Stimulated activated CD4-positive, alpha-beta T cell treated with anti-CD3 and anti-CD28 coated beads, TNF-alpha, amount 100 ng/mL, for 1 hour (primary cell): ENCODE data around the gene CC2D2A.
"Not testable (repeated sequence)": the region's sequence is repeated elsewhere in the genome, so short reads cannot be mapped to it uniquely, and the experiment has no call there.

Experiments
- DNase-seq, 3 donors: peaks; one replicate each; pipeline ENCODE4 v3.0.0-alpha.2; 2020; ENCODE audit warnings: low read depth in 3 of 3, low spot score in 1 of 3

CC2D2A gene

GRCh38 chr4:15513545-15513944 lies 43.9 kb downstream of the CC2D2A start:
- no peak for DNase-seq

GRCh38 chr4:15515106-15515505 lies 45.4 kb downstream of the CC2D2A start:
- DNase-seq, result no peak

DNA sequence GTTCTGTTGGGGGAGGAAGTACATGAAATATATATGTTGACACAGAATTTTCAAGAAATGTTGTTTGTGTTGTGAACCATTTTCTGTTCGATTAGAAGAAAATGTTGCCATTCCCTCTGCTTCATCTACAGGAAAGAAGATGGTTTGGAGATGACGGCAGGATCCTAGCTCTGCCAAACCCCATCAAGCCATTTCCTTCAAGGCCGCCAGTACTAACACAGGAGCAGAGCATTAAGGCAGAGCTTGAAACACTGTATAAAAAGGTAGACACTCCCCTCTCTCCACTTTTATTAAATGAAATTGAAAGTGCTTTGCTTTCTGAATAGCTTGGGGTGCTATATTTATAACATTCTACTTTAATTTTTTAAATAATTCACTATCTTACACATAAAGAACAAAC lies 46.8 kb downstream of the CC2D2A start:
- no peak for DNase-seq

GRCh38 chr4:15517681-15518080 lies 48.0 kb downstream of the CC2D2A start:
- DNase-seq, result not testable (repeated sequence)

DNA sequence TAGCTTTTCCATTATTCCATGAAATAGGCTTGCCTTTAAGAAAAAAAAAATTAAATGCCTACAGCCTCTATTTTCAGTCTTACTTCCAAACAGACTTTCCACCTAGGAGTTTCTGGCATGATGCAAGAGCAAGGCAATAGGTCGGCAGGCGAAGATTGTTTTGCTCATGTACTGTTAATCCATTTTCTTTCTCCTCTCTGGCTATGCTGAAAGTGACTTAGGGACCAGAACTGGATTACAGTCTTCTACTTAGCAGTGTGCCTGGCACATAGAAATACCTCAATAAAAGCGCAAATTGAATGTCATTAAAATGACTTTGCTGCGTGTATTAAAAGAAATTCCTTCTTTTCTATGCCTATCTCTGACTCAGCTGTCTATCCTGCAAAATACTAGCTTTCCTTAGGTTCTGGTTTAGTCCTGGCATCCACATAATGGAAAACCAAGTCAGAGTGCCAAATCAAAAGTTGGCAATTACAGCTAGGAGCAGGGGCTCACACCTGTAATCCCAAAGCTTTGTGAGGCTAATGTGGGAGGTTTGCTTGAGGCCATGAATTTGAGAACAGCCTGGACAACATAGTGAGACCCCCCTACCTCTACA lies 51.9 kb downstream of the CC2D2A start:
- no peak for DNase-seq

- no peak for DNase-seq
Measured at GRCh38 chr4:15525080-15525479, 55.4 kb downstream of the CC2D2A start.

- no peak for DNase-seq
Measured at GRCh38 chr4:15526924-15527592, 57.4 kb downstream of the CC2D2A start.

GRCh38 chr4:15531792-15532191 lies 62.1 kb downstream of the CC2D2A start:
- DNase-seq, result no peak

DNA sequence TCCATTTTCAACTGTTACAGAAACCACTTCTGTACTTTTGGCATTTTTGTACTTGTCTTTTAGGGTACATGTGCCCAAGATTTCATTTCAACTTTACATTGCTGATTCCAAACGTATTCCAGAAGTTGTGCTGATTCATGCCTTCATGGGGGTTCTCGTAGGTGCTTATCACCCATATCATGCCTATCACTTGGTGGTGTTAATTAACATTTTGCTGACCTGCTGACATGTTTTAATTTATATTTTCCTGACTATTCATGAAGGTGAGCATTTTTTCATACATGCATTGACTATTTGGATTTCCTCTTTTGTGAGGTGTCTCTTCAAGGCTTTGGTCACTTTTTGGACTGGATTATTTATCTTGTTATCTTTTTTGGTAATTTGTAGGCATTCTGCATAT lies 64.1 kb downstream of the CC2D2A start:
- no peak for DNase-seq

- no peak for DNase-seq
Measured at GRCh38 chr4:15535599-15535998, 65.9 kb downstream of the CC2D2A start.

DNA sequence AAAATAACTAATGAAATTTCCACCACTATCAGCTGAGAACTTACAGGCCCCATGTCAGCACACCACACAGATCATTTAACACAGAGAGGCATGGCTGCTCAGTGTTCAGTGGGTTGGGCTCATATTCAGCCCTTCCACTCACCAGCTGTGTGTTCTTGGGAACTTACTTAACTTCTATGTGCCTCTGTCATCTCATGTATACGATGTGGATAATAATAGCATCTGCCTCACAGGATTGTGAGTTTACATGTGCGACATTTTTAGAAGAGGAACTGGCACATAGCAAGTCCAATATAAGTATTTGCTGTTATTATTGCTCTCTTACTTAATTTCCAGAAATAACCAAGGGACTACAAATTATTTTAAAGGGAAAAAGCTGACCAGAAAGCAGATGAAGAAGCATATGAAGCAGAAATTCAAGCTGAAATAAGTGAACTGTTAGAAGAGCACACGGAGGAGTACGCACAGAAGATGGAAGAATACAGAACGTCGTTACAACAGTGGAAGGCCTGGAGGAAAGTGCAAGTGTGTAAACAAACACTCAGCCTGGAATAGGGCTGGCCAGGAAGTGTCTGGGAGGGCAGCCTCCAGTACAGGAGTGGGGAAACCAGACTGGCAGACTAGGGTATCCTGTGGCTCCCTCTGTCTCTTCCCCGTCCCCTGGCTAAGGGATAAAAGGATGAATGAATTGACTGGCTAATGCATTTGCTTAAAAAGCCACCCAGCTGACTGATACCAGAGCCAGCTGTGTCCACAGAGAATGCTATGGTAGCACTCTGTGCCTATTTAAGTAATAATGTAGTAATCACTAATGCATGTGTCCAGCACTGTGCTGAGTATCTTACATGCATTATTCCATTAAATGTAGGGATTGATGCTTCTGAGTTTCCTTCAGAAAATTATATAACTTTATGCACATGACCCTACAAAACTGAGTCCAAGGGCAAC lies 67.1 kb downstream of the CC2D2A start:
- no peak for DNase-seq

- no peak for DNase-seq
Measured at GRCh38 chr4:15541941-15542340, 72.3 kb downstream of the CC2D2A start.

DNA sequence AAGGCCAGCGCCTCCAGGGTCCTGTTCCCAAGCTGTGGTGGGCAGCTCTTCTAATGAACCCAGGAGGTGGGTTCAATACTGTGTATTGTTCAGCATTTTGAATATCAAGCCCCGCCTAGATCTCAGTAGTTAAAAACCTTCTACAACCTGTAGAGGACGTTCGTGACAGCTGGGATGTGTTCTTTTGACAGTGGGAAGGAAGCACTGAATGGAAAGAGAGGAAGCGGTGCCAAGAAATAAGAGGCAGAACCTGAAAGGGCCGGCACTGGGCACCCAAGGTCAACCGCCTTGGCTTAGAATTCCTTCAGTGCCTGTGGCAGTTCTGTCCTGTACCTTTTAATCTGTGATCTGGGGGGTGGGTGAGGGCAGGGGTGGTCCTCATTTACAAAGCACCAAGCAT lies 73.1 kb downstream of the CC2D2A start:
- DNase-seq, result no peak

DNA sequence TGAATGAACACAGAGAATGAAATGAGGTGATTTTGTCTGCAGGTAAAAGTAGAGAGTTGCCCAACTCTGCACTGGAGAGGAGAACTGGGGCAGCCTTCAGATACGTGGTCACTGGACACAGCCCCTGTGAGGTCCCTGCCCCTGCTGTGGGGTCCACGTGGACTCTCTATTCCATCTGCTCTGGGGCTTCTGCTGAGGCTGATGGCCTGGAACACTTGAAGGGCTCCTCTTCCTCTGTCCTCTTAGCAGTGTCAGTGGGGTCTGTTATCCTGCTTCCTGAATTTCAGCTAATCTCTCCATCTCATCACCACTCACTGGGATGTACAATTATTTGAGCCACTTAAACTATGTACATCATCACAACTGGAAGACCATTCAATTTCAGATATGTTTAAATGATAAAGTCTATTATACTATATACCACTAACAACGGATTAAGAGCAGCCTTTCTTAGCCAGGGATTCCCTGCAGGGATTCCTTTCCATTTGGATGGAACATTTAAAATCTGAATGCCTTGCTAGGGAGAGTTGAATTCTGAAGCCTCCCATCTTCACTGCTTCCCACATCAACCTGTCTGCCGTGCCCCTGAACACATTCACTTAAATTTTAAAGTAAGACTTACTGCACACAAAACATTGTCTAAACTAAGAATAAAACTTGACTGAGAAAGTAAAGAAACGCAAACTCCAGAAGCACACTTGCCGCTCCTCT lies 74.0 kb downstream of the CC2D2A start:
- DNase-seq, result no peak

GRCh38 chr4:15544248-15544729 lies 74.6 kb downstream of the CC2D2A start:
- no peak for DNase-seq

- DNase-seq, result no peak
Measured at GRCh38 chr4:15545371-15545770, 75.7 kb downstream of the CC2D2A start.

GRCh38 chr4:15547392-15547791 lies 77.7 kb downstream of the CC2D2A start:
- DNase-seq, result no peak

DNA sequence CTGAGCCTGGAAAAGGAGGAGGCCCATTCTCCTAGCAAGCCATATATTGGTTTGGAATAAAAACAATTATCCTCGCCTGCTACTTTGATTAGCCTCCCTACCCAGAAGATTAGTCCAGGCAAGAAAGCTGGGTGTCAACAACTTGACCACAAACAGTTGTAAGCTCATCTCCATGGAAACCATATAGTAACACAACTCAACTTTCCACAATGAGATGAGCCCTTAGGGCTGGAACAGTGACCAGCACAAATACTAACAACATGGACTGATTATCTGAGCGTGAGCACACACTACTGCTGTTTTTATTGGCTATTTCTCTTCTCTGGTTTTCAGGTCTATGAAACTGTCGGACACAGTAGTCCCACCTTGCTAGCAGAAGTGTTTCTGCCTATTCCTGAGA lies 80.8 kb downstream of the CC2D2A start:
- DNase-seq, result no peak

GRCh38 chr4:15551740-15552446 lies 82.2 kb downstream of the CC2D2A start:
- DNase-seq, result no peak

- DNase-seq, result no peak
Measured at GRCh38 chr4:15552557-15553362, 83.1 kb downstream of the CC2D2A start.
